ENCODE data around the gene APMAP. TPM values are rescaled to one million over a fixed set of nuclear protein-coding genes. Genes with fewer than 3 reads are reported as not detected.
"Not testable (repeated sequence)": the region's sequence is repeated elsewhere in the genome, so short reads cannot be mapped to it uniquely, and the experiment has no call there.

APMAP gene
- total and polyA plus RNA-seq, 9 of the 15 experiments (the other 6 are each of a cell fraction or from before 2014, with no cell fraction given) = 6.7 to 18.2 (median 14.4) TPM

DNA sequence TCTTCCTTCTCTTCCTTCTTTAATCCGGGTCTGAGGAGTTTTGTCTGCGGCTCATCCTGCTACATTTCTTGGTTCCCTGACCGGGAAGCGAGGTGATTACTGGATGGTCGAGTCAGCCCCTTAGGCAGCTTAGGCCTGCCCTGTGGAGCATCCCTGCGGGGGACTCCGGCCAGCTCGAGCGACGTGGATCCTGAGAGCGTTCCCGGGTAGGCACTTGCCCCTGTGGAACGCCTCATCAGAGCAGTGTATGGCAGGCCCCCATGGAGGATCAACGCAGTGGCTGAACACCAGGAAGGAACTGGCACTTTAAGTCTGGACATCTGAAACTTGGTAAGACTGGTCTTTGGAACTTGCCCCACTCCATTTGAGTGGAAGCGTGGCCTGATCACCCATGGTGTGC, 72.9 kb downstream of the APMAP start:
- DNase-seq (ENCODE audit: extremely low read depth in 1 of 4, low spot score in 3 of 4) = not testable (repeated sequence)
- in situ Hi-C loops (cut with MboI) = loop anchor here (5.0 to 25.0 kb wide), 2 partner anchors 757 to 1252 kb away; no protein-coding TSS in a partner anchor

DNA sequence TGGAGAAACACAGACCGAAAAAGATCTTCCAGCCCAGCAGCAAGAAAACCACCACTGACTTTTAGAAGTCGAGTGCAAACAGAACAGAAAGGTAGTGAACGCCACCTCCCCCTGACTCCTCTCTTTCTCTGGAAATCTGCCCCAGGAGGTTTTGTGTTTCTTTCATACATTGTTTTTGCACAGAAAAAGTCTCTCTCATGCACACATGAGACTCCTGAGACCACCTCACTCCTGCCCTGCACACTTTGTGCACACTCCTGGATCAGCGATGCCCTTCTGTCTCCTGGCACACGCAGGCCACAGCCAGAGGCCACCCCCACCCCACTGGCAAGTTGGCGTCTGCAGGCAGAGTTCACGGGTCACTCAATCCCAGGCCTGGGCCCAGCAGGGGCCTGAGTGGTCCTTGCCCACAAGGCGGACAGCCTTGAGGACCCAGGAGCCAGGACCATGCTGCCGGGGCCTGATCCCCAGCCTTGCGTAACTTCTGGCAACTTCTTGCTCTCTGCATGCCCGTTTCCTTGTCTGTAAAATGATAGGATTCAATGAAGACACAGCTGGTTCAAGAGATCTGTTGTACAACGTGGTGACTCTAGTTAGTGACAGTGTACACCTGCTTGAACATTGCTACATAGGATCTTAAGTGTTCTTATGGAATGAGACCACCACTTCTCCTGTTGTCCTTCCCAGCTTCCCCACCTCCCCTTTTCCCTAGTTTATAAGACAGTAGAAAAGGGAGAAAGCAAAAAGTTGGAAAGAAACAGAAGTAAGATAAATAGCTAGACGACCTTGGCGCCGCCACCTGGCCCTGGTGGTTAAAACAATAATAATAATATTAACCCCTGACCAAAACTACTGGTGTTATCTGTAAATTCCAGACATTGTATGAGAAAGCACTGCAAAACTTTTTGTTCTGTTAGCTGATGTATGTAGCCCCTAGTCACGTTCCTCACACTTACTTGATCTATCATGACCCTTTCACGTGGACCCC, 73.7 kb downstream of the APMAP start:
- FAIRE-seq (no peak), ATAC-seq (peak; percentile 22; the same call in 1 of the 3 replicates), DNase-seq (ENCODE audit: extremely low read depth in 1 of 4, low spot score in 3 of 4) (no peak)
- H2AFZ ChIP-seq (ENCODE audit: low read depth, low read length) = no peak overlapping the region
- H3K9me3 ChIP-seq (replicated peaks; ENCODE audit: control insufficient read depth, insufficient read depth, low read depth, low read length) = no peaks in the 10 kb centered on the region
- H3K36me3 ChIP-seq (ENCODE audit: control insufficient read depth, insufficient read depth, low read length) = no peaks in the 10 kb centered on the region
- no peak for TF ChIP-seq POLR3A (IDR thresholded peaks at IDR 0.05; ENCODE audit: borderline replicate concordance, extremely low read depth, insufficient read depth, insufficient read length)
- no peak for TF ChIP-seq CBX3 (IDR thresholded peaks at IDR 0.05; ENCODE audit: borderline replicate concordance in 1 of 2, low read length in 2 of 2)
- no peak for TF ChIP-seq KLF1 (tag; IDR thresholded peaks at IDR 0.05)
- no peak overlapping the region for H3K4me3 ChIP-seq
- H3K27ac ChIP-seq (ENCODE audit: extremely low read depth, low read depth, low read length) = no peak overlapping the region
- H4K20me1 ChIP-seq (replicated peaks; ENCODE audit: control insufficient read depth, insufficient read depth, low read length) = no peaks in the 10 kb centered on the region
- H3K79me2 ChIP-seq (ENCODE audit: control insufficient read depth, insufficient read depth, low read length) = no peaks in the 10 kb centered on the region
- peaks cover 0 to 8% of the 10 kb centered on the region in 2 experiments; a peak in 2 of 5 replicates for H3K4me1 ChIP-seq (replicated peaks in 1 of 2; ENCODE audit: control insufficient read depth in 2 of 2, insufficient read depth in 2 of 2, low read length in 2 of 2)
- H3K27me3 ChIP-seq (ENCODE audit: control insufficient read depth in 2 of 2, insufficient read depth in 2 of 2, low read length in 2 of 2) = no peaks in the 10 kb centered on the region; a peak in 1 of 5 replicates
- POLR2A ChIA-PET = no interaction called here
- no peak overlapping the region for H3K9ac ChIP-seq (ENCODE audit: insufficient read depth in 1 of 2, low read depth in 2 of 2, low read length in 2 of 2)
- CTCF ChIA-PET (ENCODE audit: low intra/inter-chr PET ratio) = interaction anchor here (0.7 to 1.0 kb wide), 3 partner anchors 335 to 754 kb away, joined by 3 to 4 read pairs (median 4); no protein-coding TSS in a partner anchor
- intact Hi-C loops (cut with micrococcal nuclease) (loop anchor here (5.0 to 10.0 kb wide), 3 partner anchors 134 to 982 kb away; no protein-coding TSS in a partner anchor), in situ Hi-C loops (cut with MboI) (loop anchor here (5.0 to 25.0 kb wide), 2 partner anchors 757 to 1252 kb away; no protein-coding TSS in a partner anchor)
- under 1% methylated on average over 10 of the region's 17 CpGs for WGBS (ENCODE audit: insufficient coverage, low coverage, missing lambda C conversion rate)
- no TSS peak for BruUV-seq (replicated peaks)
- no peak overlapping the region for H3K4me2 ChIP-seq (ENCODE audit: insufficient read depth, low read length)
- H3K9me1 ChIP-seq (ENCODE audit: control insufficient read depth, insufficient read depth, low read length) = no peaks in the 10 kb centered on the region

More for the DNA sequence above, 72.9 kb downstream of the APMAP start:
- H4K20me1 ChIP-seq (replicated peaks; ENCODE audit: control insufficient read depth, insufficient read depth, low read length); H3K9me1 ChIP-seq (ENCODE audit: control insufficient read depth, insufficient read depth, low read length); H3K9me3 ChIP-seq (replicated peaks; ENCODE audit: control insufficient read depth, insufficient read depth, low read depth, low read length); BruUV-seq (replicated peaks); POLR2A ChIA-PET; H3K9ac ChIP-seq (ENCODE audit: insufficient read depth in 1 of 2, low read depth in 2 of 2, low read length in 2 of 2); CTCF ChIA-PET (ENCODE audit: low intra/inter-chr PET ratio); H3K27me3 ChIP-seq (ENCODE audit: control insufficient read depth in 2 of 2, insufficient read depth in 2 of 2, low read length in 2 of 2); H3K79me2 ChIP-seq (ENCODE audit: control insufficient read depth, insufficient read depth, low read length); ATAC-seq; H2AFZ ChIP-seq (ENCODE audit: low read depth, low read length); H3K27ac ChIP-seq (ENCODE audit: extremely low read depth, low read depth, low read length); H3K4me3 ChIP-seq; H3K4me1 ChIP-seq (replicated peaks in 1 of 2; ENCODE audit: control insufficient read depth in 2 of 2, insufficient read depth in 2 of 2, low read length in 2 of 2); H3K4me2 ChIP-seq (ENCODE audit: insufficient read depth, low read length); H3K36me3 ChIP-seq (ENCODE audit: control insufficient read depth, insufficient read depth, low read length); FAIRE-seq: not testable (repeated sequence)
- intact Hi-C loops (cut with micrococcal nuclease) = loop anchor here (5.0 to 10.0 kb wide), 3 partner anchors 135 to 982 kb away; no protein-coding TSS in a partner anchor
- 2% methylated on average over 9 of the region's 15 CpGs for WGBS (ENCODE audit: insufficient coverage, low coverage, missing lambda C conversion rate)

Data from K562 (cell line).